Measurements from ENCODE around the gene SMTN. TPM values are rescaled to one million over a fixed set of nuclear protein-coding genes. Genes with fewer than 3 reads are reported as not detected.
"Not testable (repeated sequence)": the region's sequence is repeated elsewhere in the genome, so short reads cannot be mapped to it uniquely, and the experiment has no call there.

SMTN gene
- total RNA-seq, 1 donor from 2014 or later, result 9.8 TPM

DNA sequence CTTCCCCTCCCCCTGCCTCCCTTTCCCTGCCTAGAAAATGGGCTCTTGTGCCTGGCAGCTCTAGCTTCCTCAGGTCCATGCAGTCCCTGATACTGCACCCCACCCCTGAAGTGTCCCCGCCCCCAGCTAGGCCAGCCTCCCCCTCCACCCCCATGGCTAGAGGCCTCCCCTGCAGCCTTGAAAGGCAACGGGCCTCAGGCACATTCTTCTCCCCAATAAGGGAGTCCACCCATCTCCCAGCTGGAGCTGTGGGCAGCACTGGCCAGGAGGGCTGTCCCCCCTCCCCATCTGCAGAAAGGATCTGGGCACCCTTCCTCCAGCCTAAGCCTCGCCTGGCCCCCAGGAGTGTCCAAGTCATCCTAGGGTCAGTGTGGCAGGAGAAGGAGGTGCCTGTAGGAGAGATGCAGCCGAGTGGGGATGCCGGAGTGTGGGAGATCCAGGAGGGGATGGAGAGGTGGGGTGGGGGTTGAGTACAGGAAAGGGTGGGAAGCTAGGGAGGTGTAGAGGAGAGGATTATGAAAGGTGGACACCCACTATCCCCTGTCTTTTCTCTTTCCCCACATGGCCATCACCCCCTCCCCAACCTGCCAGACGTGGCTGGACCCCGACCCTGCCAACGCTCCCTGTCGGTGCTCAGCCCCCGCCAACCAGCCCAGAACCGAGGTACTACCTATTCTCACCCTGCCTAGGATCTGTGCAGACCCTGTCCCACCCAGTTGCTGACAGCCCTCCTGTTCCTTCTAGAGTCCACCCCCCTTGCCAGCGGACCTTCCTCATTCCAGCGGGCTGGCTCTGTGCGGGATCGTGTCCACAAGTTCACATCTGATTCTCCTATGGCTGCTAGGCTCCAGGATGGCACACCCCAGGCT lies 9.3 kb downstream of the SMTN start:
- no peak for DNase-seq

DNA sequence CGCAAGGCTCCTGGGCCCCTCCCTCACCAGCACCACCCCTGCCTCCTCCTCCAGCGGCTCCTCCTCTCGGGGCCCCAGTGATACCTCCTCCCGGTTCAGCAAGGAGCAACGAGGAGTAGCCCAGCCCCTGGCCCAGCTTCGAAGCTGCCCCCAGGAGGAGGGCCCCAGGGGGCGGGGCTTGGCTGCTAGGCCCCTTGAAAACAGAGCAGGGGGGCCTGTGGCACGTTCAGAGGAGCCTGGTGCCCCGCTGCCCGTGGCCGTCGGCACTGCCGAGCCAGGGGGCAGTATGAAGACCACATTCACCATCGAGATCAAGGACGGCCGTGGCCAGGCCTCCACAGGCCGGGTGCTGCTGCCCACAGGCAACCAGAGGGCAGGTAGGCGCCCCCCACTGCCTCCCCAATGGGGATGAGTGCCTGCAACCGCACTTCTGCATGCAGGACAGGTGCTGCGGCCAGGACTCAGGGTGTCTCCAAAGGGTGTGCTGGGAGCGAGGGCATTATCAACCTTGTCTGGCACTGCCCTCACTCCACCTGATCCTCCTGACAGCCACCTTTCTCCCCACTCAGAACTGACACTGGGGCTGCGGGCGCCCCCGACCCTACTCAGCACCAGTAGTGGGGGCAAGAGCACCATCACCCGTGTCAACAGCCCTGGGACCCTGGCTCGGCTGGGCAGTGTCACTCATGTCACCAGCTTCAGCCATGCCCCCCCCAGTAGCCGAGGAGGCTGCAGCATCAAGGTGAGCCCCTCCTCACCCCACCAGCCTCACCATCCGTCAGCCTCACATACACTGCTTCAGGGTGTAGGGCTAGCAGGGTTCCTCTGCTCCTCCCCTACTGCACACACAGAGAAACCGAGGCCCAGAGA lies 10.2 kb downstream of the SMTN start:
- no peak for DNase-seq

DNA sequence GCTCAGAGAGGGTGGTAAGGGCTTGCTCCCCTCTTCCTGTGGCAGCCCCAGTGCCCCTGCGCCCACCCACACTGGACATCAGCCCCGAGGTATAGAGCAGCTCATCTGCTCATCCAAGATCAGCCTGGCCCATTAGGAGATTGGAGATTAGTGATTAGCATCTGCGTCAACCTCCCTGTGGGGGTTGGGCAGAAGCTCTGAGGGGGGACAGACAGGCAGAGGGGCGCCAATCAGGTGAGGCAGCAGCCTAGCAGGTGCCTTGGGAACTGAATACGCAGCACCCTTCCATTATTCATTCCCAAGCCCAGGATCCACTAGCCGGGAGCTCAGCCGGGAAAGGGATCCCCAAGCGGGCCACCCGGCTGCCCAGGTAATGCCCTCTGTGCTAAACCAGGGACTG lies 11.0 kb downstream of the SMTN start:
- no peak for DNase-seq

DNA sequence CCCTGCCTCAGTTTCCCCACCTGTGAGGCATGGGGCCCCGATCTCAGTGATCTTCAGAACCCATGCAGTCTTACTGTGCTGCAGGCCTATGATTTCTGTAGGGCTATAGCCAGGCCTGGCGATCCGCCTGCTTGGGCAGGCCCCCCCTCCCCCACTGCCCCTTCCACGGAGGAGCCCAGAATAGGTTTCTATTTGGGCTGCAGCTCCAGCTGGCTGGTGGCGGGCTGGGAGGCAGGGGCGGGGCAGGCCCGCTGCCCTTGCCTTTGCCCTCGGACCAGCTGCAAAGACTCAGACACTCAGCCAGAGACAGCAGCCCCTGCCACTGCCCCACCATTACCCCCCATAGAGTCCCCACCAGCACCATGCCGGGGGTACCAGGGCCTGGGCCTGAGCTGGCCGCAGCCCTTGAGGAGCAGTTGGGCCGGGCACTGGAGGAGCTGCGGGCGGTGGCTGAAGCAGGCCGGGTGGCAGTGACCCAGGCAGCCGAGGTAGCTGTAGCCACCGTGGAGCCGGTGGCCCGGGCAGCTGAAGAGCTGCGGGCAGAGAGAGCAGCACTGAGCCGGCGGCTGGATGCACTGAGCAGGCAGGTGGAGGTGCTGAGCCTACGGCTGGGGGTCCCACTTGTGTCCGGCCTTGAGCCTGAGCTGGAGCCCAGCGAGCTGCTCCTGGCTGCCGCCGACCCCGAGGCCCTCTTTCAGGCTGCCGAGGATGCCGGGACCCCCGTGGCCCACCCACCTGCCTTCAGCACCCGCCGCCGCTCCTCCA lies 12.2 kb downstream of the SMTN start:
- peak; percentile 36 for DNase-seq

DNA sequence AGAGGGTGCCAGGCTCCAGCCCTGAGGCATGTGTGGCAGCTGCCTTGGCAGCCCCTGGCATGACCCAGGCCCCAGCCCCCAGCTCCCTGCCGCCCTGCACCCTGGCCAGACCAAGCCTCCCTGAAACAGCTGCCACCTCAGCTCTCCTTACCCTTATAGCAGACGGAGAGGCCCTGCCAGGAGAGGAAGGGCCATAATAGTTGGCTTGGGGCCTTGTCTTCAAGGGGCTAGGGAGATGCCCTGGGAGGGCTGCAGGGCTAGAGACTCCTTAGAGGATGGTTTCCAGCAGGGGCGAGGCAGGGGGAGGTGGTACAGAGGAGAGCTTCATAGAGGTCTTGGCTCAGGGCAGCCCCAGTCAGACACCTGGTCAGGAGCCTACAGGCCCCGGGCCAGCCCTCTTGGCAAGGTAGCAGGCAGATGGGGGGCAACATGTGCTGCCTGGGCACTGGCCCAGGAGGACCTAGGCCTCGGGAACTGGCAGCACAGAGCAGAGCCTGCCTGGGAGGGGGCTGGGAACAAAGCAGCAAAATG lies 13.0 kb downstream of the SMTN start:
- no peak for DNase-seq

DNA sequence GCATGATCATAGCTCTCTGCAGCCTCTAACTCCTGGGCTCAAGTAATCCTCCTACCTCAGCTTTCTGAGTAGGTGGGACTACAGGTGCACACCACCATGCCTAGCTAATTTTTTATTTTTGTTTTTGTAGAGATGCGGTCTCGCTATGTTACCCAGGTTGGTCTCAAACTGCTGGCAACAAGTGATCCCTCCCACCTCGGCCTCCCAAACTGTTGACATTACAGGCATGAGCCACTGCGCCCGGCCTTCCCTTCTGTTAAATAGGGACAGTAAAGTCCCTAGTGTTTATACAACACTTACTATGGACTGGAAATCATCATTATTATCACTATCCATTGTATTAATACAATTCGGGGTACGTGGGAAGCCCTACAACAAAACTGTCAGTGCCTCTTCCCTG lies 13.6 kb downstream of the SMTN start:
- no peak for DNase-seq

DNA sequence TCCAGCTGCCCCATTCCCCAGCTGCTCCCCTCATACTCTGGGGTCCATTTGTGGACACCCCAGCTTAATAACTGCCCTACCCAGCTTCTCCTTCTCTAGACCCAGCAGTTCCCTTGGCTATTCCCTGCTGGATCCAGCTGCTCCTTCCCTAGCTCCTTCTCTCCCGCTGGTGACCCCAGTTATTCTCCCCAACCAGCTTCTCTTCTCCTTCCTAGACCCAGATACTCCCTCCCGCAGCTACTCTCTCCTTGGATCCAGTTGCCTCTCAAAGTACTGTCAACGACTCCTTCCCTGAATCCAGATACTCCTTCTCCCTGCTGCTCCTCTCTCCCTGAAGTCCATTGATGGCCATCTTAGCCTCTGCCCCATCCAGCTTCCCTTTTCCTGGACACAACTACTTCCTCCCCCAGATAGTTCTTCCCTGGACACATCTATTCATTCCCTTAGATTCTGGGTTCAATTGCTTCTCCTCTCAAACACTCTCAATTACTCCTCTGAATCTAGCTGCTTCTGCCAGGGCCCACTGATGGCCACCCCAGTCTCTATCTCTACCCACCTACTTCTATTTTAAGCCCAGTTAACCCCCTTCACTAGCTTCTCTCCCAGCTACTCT lies 14.6 kb downstream of the SMTN start:
- DNase-seq, result no peak

DNA sequence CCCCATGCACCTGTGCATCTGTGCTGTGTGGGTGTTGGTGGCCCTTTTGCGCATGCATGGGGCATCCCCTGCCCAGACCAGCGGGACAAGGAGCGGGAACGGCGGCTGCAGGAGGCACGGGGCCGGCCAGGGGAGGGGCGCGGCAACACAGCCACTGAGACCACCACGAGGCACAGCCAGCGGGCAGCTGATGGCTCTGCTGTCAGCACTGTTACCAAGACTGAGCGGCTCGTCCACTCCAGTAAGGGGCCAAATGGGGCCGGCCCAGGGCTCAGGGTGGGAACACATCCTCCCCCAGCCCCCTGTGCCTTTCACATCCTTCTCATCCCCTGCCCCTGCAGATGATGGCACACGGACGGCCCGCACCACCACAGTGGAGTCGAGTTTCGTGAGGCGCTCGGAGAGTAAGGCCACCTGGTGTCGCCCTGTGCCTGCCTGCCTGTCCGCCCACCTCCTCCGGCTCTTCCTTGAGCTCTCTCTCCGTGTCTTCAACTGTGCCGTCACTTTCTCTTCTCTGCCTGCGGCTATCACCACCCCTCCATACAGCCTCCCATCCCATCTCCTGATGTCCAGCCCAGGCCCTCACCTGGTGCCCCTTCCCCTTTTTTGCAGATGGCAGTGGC lies 15.7 kb downstream of the SMTN start:
- no peak for DNase-seq

DNA sequence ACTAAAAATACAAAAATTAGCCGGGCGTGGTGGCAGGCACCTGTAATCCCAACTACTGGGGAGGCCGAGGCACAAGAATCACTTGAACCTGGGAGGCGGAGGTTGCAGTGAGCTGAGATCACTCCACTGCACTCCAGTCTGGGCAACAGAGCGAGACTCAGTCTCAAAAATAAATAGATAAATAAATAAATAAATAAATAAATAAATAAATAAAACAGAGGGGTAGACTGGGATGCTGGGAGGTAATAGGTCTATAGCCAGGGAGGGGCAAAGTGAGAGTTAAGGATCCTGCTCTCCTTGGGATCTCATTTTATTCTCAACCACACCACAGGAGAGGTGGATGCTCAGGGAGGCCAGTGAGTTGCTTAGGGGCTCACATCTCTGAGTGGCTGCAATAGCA lies 16.4 kb downstream of the SMTN start:
- not testable (repeated sequence) for DNase-seq

DNA sequence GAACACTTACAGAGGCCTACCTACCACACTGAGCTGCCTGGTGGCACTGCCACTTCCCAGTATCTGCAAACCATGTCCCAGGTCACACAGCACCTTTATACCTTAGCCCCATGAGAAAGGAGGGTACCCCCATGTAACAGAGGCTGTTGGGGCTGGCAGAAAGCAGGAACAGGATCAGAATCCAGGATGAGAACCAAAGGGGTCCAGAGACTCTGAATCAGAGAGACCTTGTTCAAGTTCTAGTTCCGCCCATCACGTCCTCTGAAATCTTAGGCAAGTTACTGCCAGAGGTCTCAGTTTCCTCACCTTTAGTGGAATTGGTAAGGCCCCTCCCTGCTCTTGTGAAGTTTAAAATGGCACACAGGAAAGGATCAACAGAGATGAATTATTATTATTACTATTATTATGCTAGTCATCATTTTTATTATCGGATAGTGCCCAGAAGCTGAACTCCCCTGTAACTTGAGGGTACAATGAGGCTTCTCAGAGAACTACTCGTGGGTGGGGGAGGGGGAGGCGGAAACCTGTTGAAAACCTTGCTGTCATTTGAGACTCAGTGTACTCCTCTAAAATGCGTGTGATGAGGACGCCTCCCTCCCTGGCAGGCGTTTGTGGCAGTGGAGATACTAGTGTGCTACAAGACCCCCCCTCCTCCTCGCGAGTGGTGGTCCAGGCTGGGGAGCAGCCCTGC lies 17.0 kb downstream of the SMTN start:
- DNase-seq, result no peak

DNA sequence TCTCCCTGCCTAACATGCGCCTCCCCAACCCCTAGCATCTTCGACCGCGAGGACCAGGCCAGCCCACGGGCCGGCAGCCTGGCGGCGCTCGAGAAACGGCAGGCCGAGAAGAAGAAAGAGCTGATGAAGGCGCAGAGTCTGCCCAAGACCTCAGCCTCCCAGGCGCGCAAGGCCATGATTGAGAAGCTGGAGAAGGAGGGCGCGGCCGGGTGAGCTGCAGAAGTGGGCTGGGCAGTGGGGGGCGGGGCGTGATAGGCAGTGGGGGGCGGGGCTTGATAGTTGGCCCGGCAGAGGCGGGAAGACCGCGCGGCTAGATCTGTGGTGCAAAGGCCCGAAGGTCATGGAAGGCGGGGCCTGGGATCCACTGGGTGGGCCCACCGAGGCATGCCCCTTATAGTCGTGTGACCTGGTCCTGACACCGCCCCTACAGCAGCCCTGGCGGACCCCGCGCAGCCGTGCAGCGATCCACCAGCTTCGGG lies 17.6 kb downstream of the SMTN start:
- DNase-seq, result no peak

DNA sequence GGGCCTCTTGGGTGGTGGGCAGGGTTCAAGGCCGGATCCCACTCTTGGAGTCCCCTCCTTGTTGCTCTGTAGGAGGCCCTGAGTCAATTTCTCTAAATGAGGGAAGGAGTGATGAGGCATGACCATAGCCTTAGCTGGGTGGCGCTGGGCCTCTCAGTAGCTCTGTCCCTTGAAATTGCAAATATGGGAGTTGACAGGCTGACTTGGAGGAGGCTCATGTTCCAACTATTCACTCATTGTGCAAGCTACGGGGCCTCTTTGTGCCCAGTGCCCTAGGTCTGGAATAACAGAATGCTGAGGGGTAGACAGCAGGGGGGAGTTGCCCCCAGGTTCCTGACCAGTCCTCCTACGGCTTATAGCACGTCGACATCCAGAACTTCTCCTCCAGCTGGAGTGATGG lies 18.3 kb downstream of the SMTN start:
- DNase-seq, result no peak

DNA sequence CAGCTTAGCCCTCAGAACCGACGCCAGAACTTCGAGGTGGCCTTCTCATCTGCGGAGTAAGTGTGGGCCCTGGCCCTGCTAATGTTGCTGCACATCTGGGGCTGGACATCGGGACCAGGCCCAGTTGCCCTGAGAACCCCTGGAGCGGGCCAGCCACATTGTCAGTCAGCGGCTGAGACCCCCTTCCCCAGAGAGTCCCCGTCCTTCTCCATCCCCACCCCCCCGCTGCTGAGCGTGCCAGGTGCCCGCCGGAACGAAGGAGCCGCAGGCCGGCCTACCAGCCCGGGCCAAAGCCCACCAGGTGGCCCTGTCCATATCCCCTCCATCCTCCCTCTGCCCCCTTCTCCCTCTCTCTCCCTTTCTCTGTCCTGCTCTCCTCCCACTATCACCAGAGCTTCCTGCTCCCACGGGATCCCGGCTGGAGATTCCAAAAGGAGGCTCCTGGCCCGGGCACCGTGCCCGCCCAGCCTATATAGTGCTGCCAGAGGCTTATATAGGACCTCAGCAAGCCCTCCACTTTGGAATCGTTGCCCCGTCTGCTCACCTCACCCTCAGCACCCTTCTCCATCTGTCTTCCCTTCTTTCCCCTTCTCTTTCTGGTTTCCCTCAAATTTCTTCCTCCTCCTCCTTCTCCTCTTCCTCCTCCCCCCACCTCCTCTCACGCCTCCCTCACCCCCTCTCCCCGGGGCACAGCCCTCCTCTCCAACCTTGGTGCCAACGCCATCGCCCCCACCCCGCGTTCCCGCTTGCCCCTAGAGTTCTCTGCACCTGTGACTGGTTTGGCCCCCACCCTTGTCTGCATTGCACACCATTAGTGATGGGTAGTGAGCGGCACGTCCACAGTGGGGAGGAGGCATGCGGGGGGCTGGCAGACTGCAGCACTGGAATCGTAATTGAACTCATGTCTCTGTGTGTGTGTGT lies 19.0 kb downstream of the SMTN start:
- no peak for DNase-seq

DNA sequence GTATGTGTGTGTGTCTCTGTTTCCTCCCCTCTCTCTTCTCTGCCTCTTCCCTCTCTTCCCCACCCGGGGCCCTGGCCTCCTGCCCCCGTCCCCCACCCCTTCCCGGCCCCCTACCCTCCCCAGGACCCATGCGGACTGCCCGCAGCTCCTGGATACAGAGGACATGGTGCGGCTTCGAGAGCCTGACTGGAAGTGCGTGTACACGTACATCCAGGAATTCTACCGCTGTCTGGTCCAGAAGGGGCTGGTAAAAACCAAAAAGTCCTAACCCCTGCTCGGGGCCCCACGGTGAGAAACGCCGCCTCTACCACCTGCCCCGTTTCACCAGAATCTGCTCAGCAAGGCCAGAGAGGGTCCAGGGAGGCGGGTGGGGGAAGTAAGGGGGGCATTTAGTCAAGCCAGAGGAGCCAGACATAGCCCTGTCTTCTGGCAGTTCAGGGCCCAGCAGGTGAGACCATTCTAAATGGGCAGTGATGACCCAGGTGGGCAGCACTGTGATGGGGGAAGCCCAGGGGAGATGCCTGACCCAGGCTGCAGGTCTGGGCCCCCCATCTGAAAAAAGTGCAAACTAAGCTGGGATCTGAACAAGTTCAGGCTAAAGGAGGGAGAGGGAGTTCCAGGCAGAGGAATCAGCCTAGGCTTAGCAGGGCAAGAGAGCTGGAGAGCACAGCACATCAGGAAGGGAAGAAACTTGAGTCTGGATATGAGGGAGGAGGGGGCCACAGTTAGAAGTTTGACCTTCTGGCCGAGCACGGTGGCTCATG lies 19.8 kb downstream of the SMTN start:
- no peak for DNase-seq

DNA sequence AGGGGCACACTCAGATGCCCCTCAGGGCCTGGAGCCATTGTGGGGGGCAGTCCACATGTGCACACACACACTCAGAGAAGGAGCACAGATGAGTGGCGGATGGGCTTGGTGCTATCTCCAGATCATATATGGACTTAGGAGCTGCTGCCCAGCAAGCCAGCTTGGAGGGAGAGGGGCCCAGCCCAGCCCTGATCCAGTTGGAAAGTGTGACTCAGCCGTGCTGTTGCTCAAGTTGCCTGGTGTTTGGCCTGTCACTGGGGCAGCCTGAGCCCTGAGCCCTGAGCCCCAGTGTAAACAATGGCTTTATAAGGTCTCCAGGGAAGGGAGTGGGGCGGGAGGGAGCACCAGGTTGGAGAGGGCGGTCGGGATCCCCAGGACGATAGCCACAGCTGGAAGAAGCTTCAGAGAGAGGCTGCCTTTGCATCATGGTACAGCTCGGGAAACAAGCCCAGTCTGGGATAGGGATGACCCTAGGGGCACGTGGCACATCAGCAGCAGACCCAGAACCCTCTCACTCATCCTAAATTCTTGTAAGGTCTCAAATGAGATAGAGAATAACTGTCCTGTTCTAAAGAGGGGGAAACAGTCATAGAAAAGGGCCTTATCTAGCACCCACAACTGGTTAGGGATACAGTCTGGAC lies 21.4 kb downstream of the SMTN start:
- no peak for DNase-seq

DNA sequence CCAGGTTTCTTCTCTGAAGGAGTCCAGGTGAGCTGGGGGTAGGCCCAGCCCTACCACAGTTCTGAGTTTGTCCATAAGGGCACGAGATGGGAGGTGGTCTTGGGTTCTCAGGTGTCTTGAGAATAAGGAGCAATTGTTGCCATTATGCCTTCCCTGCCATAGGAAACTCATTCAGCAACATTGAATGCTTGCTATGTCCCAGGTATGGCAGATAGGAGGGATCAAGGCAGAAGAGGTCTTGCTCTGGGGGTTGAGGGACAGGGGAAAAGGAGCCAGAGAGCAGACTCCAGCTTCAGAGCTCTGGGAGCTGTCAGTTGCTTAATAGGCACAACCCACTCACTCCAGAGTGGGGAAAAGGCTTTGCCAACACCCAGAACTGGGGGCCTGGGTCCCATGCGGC lies 22.0 kb downstream of the SMTN start:
- DNase-seq, result no peak

DNA sequence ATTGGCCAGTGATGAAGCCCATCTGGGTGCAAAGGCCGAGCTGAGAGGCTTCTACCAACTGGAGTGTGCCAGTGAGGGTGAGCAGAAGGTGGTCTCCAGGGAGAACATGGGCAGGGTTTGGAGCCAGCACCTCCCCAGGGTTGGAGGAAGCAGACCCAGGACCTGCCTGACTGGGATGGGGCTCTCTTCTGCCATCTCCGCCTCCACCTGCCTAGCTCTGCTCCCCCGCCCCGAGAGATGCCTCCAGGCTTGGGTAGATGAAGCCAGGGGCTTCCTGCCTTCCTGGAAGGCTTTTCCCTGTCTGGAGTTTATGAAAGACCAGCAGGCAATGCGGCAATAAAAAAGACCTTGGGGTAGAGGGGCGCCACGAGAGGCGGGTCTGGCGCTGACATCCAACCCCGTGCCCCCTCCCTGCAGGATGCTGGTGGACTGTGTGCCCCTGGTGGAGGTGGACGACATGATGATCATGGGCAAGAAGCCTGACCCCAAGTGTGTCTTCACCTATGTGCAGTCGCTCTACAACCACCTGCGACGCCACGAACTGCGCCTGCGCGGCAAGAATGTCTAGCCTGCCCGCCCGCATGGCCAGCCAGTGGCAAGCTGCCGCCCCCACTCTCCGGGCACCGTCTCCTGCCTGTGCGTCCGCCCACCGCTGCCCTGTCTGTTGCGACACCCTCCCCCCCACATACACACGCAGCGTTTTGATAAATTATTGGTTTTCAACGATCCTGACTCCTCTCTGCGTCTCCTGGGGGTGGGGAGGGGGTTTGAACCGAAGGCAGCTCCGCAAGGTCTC lies 23.0 kb downstream of the SMTN start:
- no peak for DNase-seq

Measured in occipital lobe (tissue), 2 donors.